Measurements from ENCODE around the gene IZUMO4. TPM values are rescaled to one million over a fixed set of nuclear protein-coding genes. Genes with fewer than 3 reads are reported as not detected.

IZUMO4 gene
- polyA plus RNA-seq: 6.0 to 14.9 TPM (median 6.7 TPM) in 3 replicates
- polyA plus RNA-seq (2011; ENCODE audit: low read depth): 1.8 TPM
- polyA plus RNA-seq (2011; cell fraction: cytosol; rRNA removed): 3.4 and 6.7 TPM in 2 replicates
- polyA plus RNA-seq (2011; cell fraction: nucleus; rRNA removed): 23.2 and 33.2 TPM in 2 replicates
- polyA plus RNA-seq (2012; ENCODE audit: low replicate concordance): 6.3 and 7.6 TPM in 2 replicates
- polyA minus RNA-seq: 5.0 to 8.4 TPM (median 7.2 TPM) in 3 replicates
- 3.5 TPM for polyA minus RNA-seq (2011; cell fraction: cytosol; rRNA and poly(A)+ RNA removed)
- 1.6 and 3.3 TPM in 2 replicates for polyA minus RNA-seq (2011; cell fraction: nucleus; rRNA and poly(A)+ RNA removed)

DNA sequence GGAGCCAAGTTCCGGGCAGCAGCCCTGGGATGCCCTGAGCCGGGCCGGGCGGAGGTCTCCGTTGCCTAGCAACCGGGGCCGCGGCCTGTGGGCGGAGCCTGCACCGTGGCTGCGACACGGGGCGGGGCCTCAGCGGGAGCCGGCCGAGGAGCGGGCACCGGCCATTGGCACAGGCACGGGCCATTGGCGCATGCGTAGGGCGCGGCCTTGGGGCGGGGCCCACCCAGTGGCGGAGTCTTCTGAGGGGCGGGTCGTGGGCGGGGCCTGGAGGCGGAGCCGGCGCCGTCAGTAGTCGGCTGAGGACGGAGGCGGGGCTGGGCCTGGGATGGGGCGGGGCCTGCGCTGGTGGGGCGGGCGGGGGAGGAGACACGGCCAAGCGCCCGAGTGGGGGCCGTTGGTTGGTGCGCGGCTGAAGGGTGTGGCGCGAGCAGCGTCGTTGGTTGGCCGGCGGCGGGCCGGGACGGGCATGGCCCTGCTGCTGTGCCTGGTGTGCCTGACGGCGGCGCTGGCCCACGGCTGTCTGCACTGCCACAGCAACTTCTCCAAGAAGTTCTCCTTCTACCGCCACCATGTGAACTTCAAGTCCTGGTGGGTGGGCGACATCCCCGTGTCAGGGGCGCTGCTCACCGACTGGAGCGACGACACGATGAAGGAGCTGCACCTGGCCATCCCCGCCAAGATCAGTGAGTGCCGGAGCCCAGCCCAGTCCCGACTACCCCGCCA lies at the start of gene IZUMO4:
IZUMO4 (plus strand) TSS at position 436 of the 723 bp plus-strand sequence; CDS start at position 467, 31 bp downstream.
- no peaks in the 10 kb centered on the region for H3K27me3 ChIP-seq (ENCODE audit: control insufficient read depth, extremely low read depth, insufficient read depth, low read length)
- peaks cover 25% of the 10 kb centered on the region for H3K79me2 ChIP-seq (ENCODE audit: control insufficient read depth, insufficient read depth, low read length)
- peak within 1 kb of the TSS; percentile 85 for H3K9ac ChIP-seq (ENCODE audit: control insufficient read depth, extremely low read depth, insufficient read depth, low read length)
- TF ChIP-seq CTCF (optimal IDR thresholded peaks at IDR 0.05 in 1 of 3, IDR thresholded peaks at IDR 0.05 in 1 of 3, conservative IDR thresholded peaks at IDR 0.05 in 1 of 3; ENCODE audit: extremely low read depth in 1 of 3, insufficient read depth in 2 of 3, low read length in 3 of 3): peak; percentile 35 to 68 (median 57)
- TF ChIP-seq EZH2 (IDR thresholded peaks at IDR 0.05; ENCODE audit: low read length): no peak
- dilution Hi-C loops (cut with MboI; ENCODE audit: extremely low pct_ligation_motif_present, low sequenced_read_pairs): no loop called here
- peaks cover 26% of the 10 kb centered on the region for H3K4me1 ChIP-seq (ENCODE audit: control insufficient read depth, extremely low read depth, insufficient read depth, low read length)
- H3K9me3 ChIP-seq (ENCODE audit: control insufficient read depth, low read depth, low read length): no peaks in the 10 kb centered on the region
- no peak for FAIRE-seq
- H3K4me3 ChIP-seq (ENCODE audit: control insufficient read depth in 2 of 3, extremely low read depth in 1 of 3, insufficient read depth in 2 of 3, low read depth in 1 of 3, low read length in 3 of 3): peak within 1 kb of the TSS; percentile 61 to 80 (median 71)
- peak; percentile 82 for DNase-seq (ENCODE audit: low read depth, low spot score)
- peak within 1 kb of the TSS; percentile 71 for H2AFZ ChIP-seq (ENCODE audit: control insufficient read depth, low read length)
- H3K27ac ChIP-seq (ENCODE audit: control insufficient read depth, insufficient read depth, low read length): peak within 1 kb of the TSS; percentile 79
- no peaks in the 10 kb centered on the region for H3K9me1 ChIP-seq (ENCODE audit: control insufficient read depth, extremely low read depth, insufficient read depth, low read length)
- H4K20me1 ChIP-seq (ENCODE audit: control insufficient read depth, extremely low read depth, insufficient read depth, low read length): no peaks in the 10 kb centered on the region
- H3K36me3 ChIP-seq (ENCODE audit: control insufficient read depth in 2 of 2, extremely low read depth in 1 of 2, insufficient read depth in 2 of 2, low read length in 2 of 2): peaks cover 23% of the 10 kb centered on the region in 2 experiments
- H3K4me2 ChIP-seq (ENCODE audit: control insufficient read depth, extremely low read depth, insufficient read depth, low read depth, low read length): peak within 1 kb of the TSS; percentile 90

DNA sequence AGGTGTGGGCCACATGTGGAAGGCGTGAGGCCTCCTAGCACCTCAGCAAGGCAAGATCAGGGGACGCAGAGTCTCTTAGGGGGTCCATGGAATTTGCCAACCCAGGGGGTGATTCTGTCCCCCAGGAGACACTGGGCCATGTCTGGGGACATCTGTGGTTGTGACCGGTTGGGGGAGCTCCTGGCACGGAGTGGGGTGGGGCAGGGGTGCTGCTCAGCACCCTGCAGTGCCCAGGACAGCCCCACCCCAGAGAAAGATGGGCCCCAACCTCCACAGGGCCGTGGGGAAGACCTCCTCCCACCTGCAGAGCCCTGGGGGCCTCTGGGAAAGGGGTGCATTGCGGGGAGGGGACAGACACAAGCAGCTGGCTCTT lies 49.7 kb upstream of the IZUMO4 start:
- Histone ChIP-seq H3K4me2 (ENCODE audit: control insufficient read depth, extremely low read depth, insufficient read depth, low read depth, low read length) (peak overlapping the region; percentile 5), H3K36me3 (ENCODE audit: control insufficient read depth in 2 of 2, extremely low read depth in 1 of 2, insufficient read depth in 2 of 2, low read length in 2 of 2) (peaks cover 29 to 44% of the 10 kb centered on the region in 2 experiments), H2AFZ (ENCODE audit: control insufficient read depth, low read length) (no peak overlapping the region), H3K79me2 (ENCODE audit: control insufficient read depth, insufficient read depth, low read length) (peaks cover 34% of the 10 kb centered on the region), H3K9me3 (ENCODE audit: control insufficient read depth, low read depth, low read length) (no peaks in the 10 kb centered on the region), H3K4me3 (ENCODE audit: control insufficient read depth in 2 of 3, extremely low read depth in 1 of 3, insufficient read depth in 2 of 3, low read depth in 1 of 3, low read length in 3 of 3) (no peak overlapping the region), H3K9me1 (ENCODE audit: control insufficient read depth, extremely low read depth, insufficient read depth, low read length) (peaks cover 3% of the 10 kb centered on the region), H4K20me1 (ENCODE audit: control insufficient read depth, extremely low read depth, insufficient read depth, low read length) (peaks cover 24% of the 10 kb centered on the region), H3K4me1 (ENCODE audit: control insufficient read depth, extremely low read depth, insufficient read depth, low read length) (peaks cover 45% of the 10 kb centered on the region), H3K27me3 (ENCODE audit: control insufficient read depth, extremely low read depth, insufficient read depth, low read length) (no peaks in the 10 kb centered on the region), H3K9ac (ENCODE audit: control insufficient read depth, extremely low read depth, insufficient read depth, low read length) (no peak overlapping the region), H3K27ac (ENCODE audit: control insufficient read depth, insufficient read depth, low read length) (no peak overlapping the region)
- TF ChIP-seq CTCF (optimal IDR thresholded peaks at IDR 0.05 in 1 of 3, IDR thresholded peaks at IDR 0.05 in 1 of 3, conservative IDR thresholded peaks at IDR 0.05 in 1 of 3; ENCODE audit: extremely low read depth in 1 of 3, insufficient read depth in 2 of 3, low read length in 3 of 3) (peak in 1 of 3 experiments; percentile 25), EZH2 (IDR thresholded peaks at IDR 0.05; ENCODE audit: low read length) (no peak)
- dilution Hi-C loops (cut with MboI; ENCODE audit: extremely low pct_ligation_motif_present, low sequenced_read_pairs): no loop called here
- no peak for DNase-seq (ENCODE audit: low read depth, low spot score)
- FAIRE-seq: no peak

Measured in keratinocyte (primary cell).